ENCODE data around the gene SGIP1.
A peak's percentile ranks its signal among the peaks of the same experiment; 100 is the strongest.
"Not testable (repeated sequence)": the region's sequence is repeated elsewhere in the genome, so short reads cannot be mapped to it uniquely, and the experiment has no call there.

The SGIP1 gene

GRCh38 chr1:66684353-66684752 is 150.4 kb downstream of the SGIP1 start:
- DNase-seq (ENCODE audit: low read depth in 2 of 2) = no peak

- no peak for DNase-seq (ENCODE audit: low read depth in 2 of 2)
Measured at GRCh38 chr1:66685265-66685664, 151.3 kb downstream of the SGIP1 start.

GRCh38 chr1:66685670-66686069 is 151.7 kb downstream of the SGIP1 start:
- DNase-seq (ENCODE audit: low read depth in 2 of 2) = no peak

GRCh38 chr1:66686406-66686805 is 152.5 kb downstream of the SGIP1 start:
- no peak for DNase-seq (ENCODE audit: low read depth in 2 of 2)

GRCh38 chr1:66687358-66687757 is 153.4 kb downstream of the SGIP1 start:
- no peak for DNase-seq (ENCODE audit: low read depth in 2 of 2)

GRCh38 chr1:66690666-66691381 is 156.9 kb downstream of the SGIP1 start:
- no peak for DNase-seq (ENCODE audit: low read depth in 2 of 2)

GRCh38 chr1:66692681-66693080 is 158.7 kb downstream of the SGIP1 start:
- DNase-seq (ENCODE audit: low read depth in 2 of 2) = no peak

GRCh38 chr1:66693856-66694255 is 159.9 kb downstream of the SGIP1 start:
- DNase-seq (ENCODE audit: low read depth in 2 of 2) = no peak

- DNase-seq (ENCODE audit: low read depth in 2 of 2) = no peak
Measured at GRCh38 chr1:66695116-66695515, 161.2 kb downstream of the SGIP1 start.

GRCh38 chr1:66696771-66697170 is 162.8 kb downstream of the SGIP1 start:
- DNase-seq (ENCODE audit: low read depth in 2 of 2) = no peak

- DNase-seq (ENCODE audit: low read depth in 2 of 2) = no peak
Measured at GRCh38 chr1:66699213-66699612, 165.3 kb downstream of the SGIP1 start.

GRCh38 chr1:66704177-66704875 is 170.4 kb downstream of the SGIP1 start:
- no peak for DNase-seq (ENCODE audit: low read depth in 2 of 2)

GRCh38 chr1:66705110-66705509 is 171.2 kb downstream of the SGIP1 start:
- DNase-seq (ENCODE audit: low read depth in 2 of 2) = no peak

- no peak for DNase-seq (ENCODE audit: low read depth in 2 of 2)
Measured at GRCh38 chr1:66711420-66711819, 177.5 kb downstream of the SGIP1 start.

- no peak for DNase-seq (ENCODE audit: low read depth in 2 of 2)
Measured at GRCh38 chr1:66712839-66713238, 178.9 kb downstream of the SGIP1 start.

GRCh38 chr1:66723985-66724384 is 190.0 kb downstream of the SGIP1 start:
- DNase-seq (ENCODE audit: low read depth in 2 of 2) = no peak

- DNase-seq (ENCODE audit: low read depth in 2 of 2) = peak in 1 of 2 donors; percentile 1
Measured at GRCh38 chr1:66725885-66726665, 192.1 kb downstream of the SGIP1 start.

GRCh38 chr1:66728021-66728420 is 194.1 kb downstream of the SGIP1 start:
- no peak for DNase-seq (ENCODE audit: low read depth in 2 of 2)

GRCh38 chr1:66728716-66729115 is 194.8 kb downstream of the SGIP1 start:
- not testable (repeated sequence) for DNase-seq (ENCODE audit: low read depth in 2 of 2)

- no peak for DNase-seq (ENCODE audit: low read depth in 2 of 2)
Measured at GRCh38 chr1:66729119-66729518, 195.2 kb downstream of the SGIP1 start.

- DNase-seq (ENCODE audit: low read depth in 2 of 2) = no peak
Measured at GRCh38 chr1:66729523-66729922, 195.6 kb downstream of the SGIP1 start.

GRCh38 chr1:66730462-66730861 is 196.5 kb downstream of the SGIP1 start:
- no peak for DNase-seq (ENCODE audit: low read depth in 2 of 2)

Data from stimulated activated CD8-positive, alpha-beta memory T cell treated with anti-CD3 and anti-CD28 coated beads, Interleukin-2, amount 100 ng/mL, for 48 hours (primary cell).